ENCODE data around the gene LDAH. TPM values are rescaled to one million over a fixed set of nuclear protein-coding genes. Genes with fewer than 3 reads are reported as not detected.

The LDAH gene
- total and polyA plus RNA-seq, 10 of the 15 experiments (the other 5 are each of a cell fraction or from before 2014, with no cell fraction given): 17.9 to 44.7 (median 30.0) TPM

GRCh38 chr2:20706786-20707185 is 116.1 kb downstream of the LDAH start (continued):
- TF ChIP-seq E2F8 (IDR thresholded peaks at IDR 0.05; ENCODE audit: low read depth, partially characterized antibody): no peak

GRCh38 chr2:20706217-20706616 is 116.7 kb downstream of the LDAH start:
- no peaks in the 10 kb centered on the region for H3K4me1 ChIP-seq (ENCODE audit: control insufficient read depth, insufficient read depth, low read length)
- no peak for ATAC-seq
- FAIRE-seq: no peak
- no peaks in the 10 kb centered on the region; a peak in 1 of 4 replicates for H3K36me3 ChIP-seq (ENCODE audit: control insufficient read depth in 2 of 2, insufficient read depth in 2 of 2, low read length in 1 of 2)
- in situ Hi-C loops (cut with MboI): no loop called here
- TF ChIP-seq IRF5 (IDR thresholded peaks at IDR 0.05; ENCODE audit: borderline replicate concordance) (no peak), E2F8 (IDR thresholded peaks at IDR 0.05; ENCODE audit: low read depth, partially characterized antibody) (no peak), STAT3 (IDR thresholded peaks at IDR 0.05; ENCODE audit: low read depth, low read length) (no peak), BMI1 (IDR thresholded peaks at IDR 0.05; ENCODE audit: borderline replicate concordance) (no peak)
- no peak for DNase-seq (ENCODE audit: low read depth, low spot score)
- no peak overlapping the region for H3K27ac ChIP-seq (ENCODE audit: control insufficient read depth, insufficient read depth)
- no TSS peak for BruUV-seq (replicated peaks)
- H2AFZ ChIP-seq (ENCODE audit: control insufficient read depth, low read depth, low read length): no peak overlapping the region
- no peaks in the 10 kb centered on the region for H4K20me1 ChIP-seq (ENCODE audit: control insufficient read depth, insufficient read depth)
- H3K27me3 ChIP-seq (replicated peaks in 1 of 2; ENCODE audit: control insufficient read depth in 2 of 2, insufficient read depth in 2 of 2, low read length in 1 of 2): no peaks in the 10 kb centered on the region
- no peak overlapping the region for H3K4me3 ChIP-seq
- no peak overlapping the region for H3K4me2 ChIP-seq (ENCODE audit: control insufficient read depth, insufficient read depth)
- ChIA-PET CTCF (interaction anchor here (0.7 to 3.2 kb wide), 4 partner anchors 8 to 257 kb away, joined by 3 to 13 read pairs (median 4); no protein-coding TSS in a partner anchor), RAD21 (ENCODE audit: unreplicated experiment) (no interaction called here), POLR2A (no interaction called here), SMC1A (ENCODE audit: uncharacterized antibody, unreplicated experiment) (no interaction called here)
- WGBS (ENCODE audit: insufficient coverage, insufficient replicate concordance, low lambda C conversion rate, missing lambda C conversion rate): 95% methylated on average over 2 of the region's 2 CpGs
- no peaks in the 10 kb centered on the region for H3K79me2 ChIP-seq (ENCODE audit: control insufficient read depth, insufficient read depth, low read length)
- intact Hi-C loops (cut with micrococcal nuclease; ENCODE audit: unreplicated experiment): no loop called here
- no peaks in the 10 kb centered on the region; the same call in 2 of the 3 replicates for H3K9me3 ChIP-seq (replicated peaks; ENCODE audit: control insufficient read depth, insufficient read depth, low read length)
- H3K9ac ChIP-seq (ENCODE audit: control insufficient read depth, insufficient read depth, low read length): no peak overlapping the region

All from GM12878 (cell line).